Suprapubic skin (tissue), 4 donors: Measurements from ENCODE around the gene CES2. TPM values are rescaled to one million over a fixed set of nuclear protein-coding genes. Genes with fewer than 3 reads are reported as not detected.
A peak's percentile ranks its signal among the peaks of the same experiment; 100 is the strongest.
"Not testable (repeated sequence)": the region's sequence is repeated elsewhere in the genome, so short reads cannot be mapped to it uniquely, and the experiment has no call there.

Source experiments
- DNase-seq, 2 donors: peaks; one replicate each; pipeline ENCODE4 v3.0.0-alpha.2; 2019; ENCODE audit warnings: low spot score in 2 of 2
- H3K27ac ChIP-seq: fragments of 200-600 bp; sonication (generic); one replicate; pipeline ENCODE4 v1.5.1; 2019
- H3K27me3 ChIP-seq: fragments of 200-600 bp; sonication (generic); one replicate; pipeline ENCODE4 v1.5.1; 2019
- H3K36me3 ChIP-seq: fragments of 200-600 bp; sonication (generic); one replicate; pipeline ENCODE4 v1.5.1; 2019
- H3K4me1 ChIP-seq: fragments of 200-600 bp; sonication (generic); one replicate; pipeline ENCODE4 v1.5.1; 2019
- H3K4me3 ChIP-seq: fragments of 200-600 bp; sonication (generic); one replicate; pipeline ENCODE4 v1.5.1; 2019; ENCODE audit warnings: mild to moderate bottlenecking
- H3K9me3 ChIP-seq: fragments of 200-600 bp; sonication (generic); one replicate; pipeline ENCODE4 v1.5.1; 2019
- EP300 ChIP-seq: sonication (generic); formaldehyde crosslinking; IDR thresholded peaks from one replicate; pipeline ENCODE4 v1.6.1; 2017; ENCODE audit warnings: antibody characterized with exemption
- POLR2A ChIP-seq, 2 donors: fragments of 450-650 bp; IDR thresholded peaks; one replicate each; pipeline ENCODE4 v1.6.1; 2017; ENCODE audit warnings: antibody characterized with exemption in 2 of 2, mild to moderate bottlenecking in 2 of 2, moderate library complexity in 2 of 2
- POLR2AphosphoS5 ChIP-seq, 3 donors: sonication (generic); formaldehyde crosslinking; IDR thresholded peaks; one replicate each; pipeline ENCODE4 v1.6.1; 2017; ENCODE audit warnings: antibody characterized with exemption in 3 of 3
- WGBS: methylation state at CpG from one replicate; pipeline ENCODE4 v1.1.5; 2018; 5-methylcytosine and 5-hydroxymethylcytosine counted together
- total RNA-seq, 4 donors: library from RNA; depleted of rRNA; stranded (reverse); fragments of >200 nt; gene quantifications; one replicate each; pipeline ENCODE4 v1.1.0, GENCODE V29; 2016
- TF ChIP-seq, protein P1 (sequence below), 2 donors: fragments of 200-600 bp in 1 of 2; fragments of 450-650 bp in 1 of 2; sonication (generic) in 1 of 2; IDR thresholded peaks; one replicate each; pipeline ENCODE4 v1.5.1; 2016 to 2019; ENCODE audit warnings: antibody characterized with exemption in 2 of 2, mild to moderate bottlenecking in 1 of 2, moderate library complexity in 1 of 2

The CES2 gene
- total RNA-seq, 4 donors from 2014 or later: 33.6 to 56.0 (median 42.3) TPM

DNA sequence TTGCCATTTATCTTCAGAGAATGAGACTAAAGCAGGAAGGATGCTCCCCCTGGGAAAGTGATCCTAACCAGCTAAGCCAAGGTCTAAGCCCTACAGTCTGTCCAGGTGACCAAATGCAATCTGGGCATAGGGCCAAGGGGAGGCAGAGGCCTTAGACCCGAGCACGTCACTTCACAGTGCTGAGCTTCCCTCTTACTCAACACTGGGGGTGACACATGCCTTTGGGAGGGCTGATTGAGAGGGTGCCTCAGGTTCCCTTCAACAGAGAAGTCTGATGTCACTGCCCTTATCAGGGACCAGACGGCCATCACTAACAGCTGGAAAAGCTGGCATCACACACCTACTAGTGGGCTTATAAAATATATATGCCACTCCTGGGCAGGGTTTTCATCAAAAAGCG is 5.1 kb upstream of the CES2 start:
- Histone ChIP-seq H3K27ac (no peak overlapping the region), H3K4me3 (no peak overlapping the region), H3K27me3 (peaks cover 4% of the 10 kb centered on the region), H3K9me3 (no peaks in the 10 kb centered on the region), H3K4me1 (peaks cover 49% of the 10 kb centered on the region), H3K36me3 (no peaks in the 10 kb centered on the region)
- TF ChIP-seq EP300 (no peak), POLR2A (IDR thresholded peaks at IDR 0.05) (no peak), POLR2AphosphoS5 (IDR thresholded peaks at IDR 0.05) (no peak)
- TF ChIP-seq, protein P1, sequence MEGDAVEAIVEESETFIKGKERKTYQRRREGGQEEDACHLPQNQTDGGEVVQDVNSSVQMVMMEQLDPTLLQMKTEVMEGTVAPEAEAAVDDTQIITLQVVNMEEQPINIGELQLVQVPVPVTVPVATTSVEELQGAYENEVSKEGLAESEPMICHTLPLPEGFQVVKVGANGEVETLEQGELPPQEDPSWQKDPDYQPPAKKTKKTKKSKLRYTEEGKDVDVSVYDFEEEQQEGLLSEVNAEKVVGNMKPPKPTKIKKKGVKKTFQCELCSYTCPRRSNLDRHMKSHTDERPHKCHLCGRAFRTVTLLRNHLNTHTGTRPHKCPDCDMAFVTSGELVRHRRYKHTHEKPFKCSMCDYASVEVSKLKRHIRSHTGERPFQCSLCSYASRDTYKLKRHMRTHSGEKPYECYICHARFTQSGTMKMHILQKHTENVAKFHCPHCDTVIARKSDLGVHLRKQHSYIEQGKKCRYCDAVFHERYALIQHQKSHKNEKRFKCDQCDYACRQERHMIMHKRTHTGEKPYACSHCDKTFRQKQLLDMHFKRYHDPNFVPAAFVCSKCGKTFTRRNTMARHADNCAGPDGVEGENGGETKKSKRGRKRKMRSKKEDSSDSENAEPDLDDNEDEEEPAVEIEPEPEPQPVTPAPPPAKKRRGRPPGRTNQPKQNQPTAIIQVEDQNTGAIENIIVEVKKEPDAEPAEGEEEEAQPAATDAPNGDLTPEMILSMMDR (IDR thresholded peaks at IDR 0.05): no peak
- 100% methylated on average over 1 of the region's 4 CpGs for WGBS
- DNase-seq: no peak

- TF ChIP-seq EP300: no peak
- TF ChIP-seq, protein P1 (IDR thresholded peaks at IDR 0.05): no peak
- no peak for TF ChIP-seq POLR2AphosphoS5 (IDR thresholded peaks at IDR 0.05)
- TF ChIP-seq POLR2A (IDR thresholded peaks at IDR 0.05): no peak
- peaks cover 50% of the 10 kb centered on the region for H3K4me1 ChIP-seq
- no peaks in the 10 kb centered on the region for H3K27me3 ChIP-seq
- no peak overlapping the region for H3K27ac ChIP-seq
- 91% methylated on average over 2 of the region's 2 CpGs for WGBS
- no peak overlapping the region for H3K4me3 ChIP-seq
- no peak for DNase-seq
- H3K36me3 ChIP-seq: no peaks in the 10 kb centered on the region
- no peaks in the 10 kb centered on the region for H3K9me3 ChIP-seq
Observed at GRCh38 chr16:66931665-66932064, 3.7 kb upstream of the CES2 start.

DNA sequence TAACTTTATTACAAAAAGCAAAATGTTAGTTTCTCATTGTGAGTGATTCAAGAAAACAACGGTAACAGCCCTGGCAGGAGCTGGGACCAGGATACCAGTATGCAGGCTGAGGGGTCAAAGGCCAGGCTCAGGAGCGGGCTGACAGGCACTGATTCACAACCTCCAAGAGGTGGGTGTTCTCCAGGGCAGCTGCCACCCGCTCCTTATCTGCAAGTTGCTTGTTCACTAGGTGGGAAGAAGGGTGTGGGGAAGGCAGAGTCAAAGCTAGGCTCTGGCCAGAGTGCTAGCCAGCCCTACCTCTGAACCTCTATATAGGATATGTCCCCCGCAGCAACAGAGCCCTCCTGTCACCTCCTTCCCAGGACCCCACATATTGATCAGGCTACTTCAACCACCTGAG is 3.2 kb upstream of the CES2 start:
- WGBS: 84% methylated on average over 3 of the region's 4 CpGs

DNA sequence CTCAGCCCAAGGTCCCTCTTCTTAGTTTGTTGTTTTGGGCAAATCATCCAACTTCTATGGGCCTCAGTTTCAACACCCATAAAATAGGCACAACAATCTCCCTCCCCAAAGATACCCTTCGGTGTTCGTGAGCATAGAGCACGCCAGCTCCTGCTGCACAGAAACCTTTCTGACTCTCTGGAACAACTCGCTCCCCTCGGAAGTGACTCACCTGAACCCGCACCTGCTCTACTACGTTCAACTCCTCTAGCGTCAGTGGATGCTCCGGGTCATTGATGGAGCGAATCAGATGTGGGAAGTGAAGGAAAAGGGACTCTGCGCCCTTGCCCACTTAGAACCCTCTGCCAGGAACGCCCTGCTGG is 1.6 kb upstream of the CES2 start:
- peak overlapping the region; percentile 92 for H3K27ac ChIP-seq
- H3K36me3 ChIP-seq: peaks cover 3% of the 10 kb centered on the region
- WGBS: 0% methylated on average over 10 of the region's 12 CpGs
- H3K4me3 ChIP-seq: peak overlapping the region; percentile 97
- TF ChIP-seq POLR2AphosphoS5 (IDR thresholded peaks at IDR 0.05): no peak
- TF ChIP-seq, protein P1 (IDR thresholded peaks at IDR 0.05): no peak
- TF ChIP-seq POLR2A (IDR thresholded peaks at IDR 0.05): no peak
- H3K27me3 ChIP-seq: no peaks in the 10 kb centered on the region
- H3K9me3 ChIP-seq: no peaks in the 10 kb centered on the region
- DNase-seq: no peak
- H3K4me1 ChIP-seq: peaks cover 37% of the 10 kb centered on the region

More for the DNA sequence above, 3.2 kb upstream of the CES2 start:
- Histone ChIP-seq H3K4me3 (no peak overlapping the region), H3K27me3 (no peaks in the 10 kb centered on the region), H3K4me1 (peaks cover 47% of the 10 kb centered on the region), H3K27ac (no peak overlapping the region), H3K9me3 (no peaks in the 10 kb centered on the region), H3K36me3 (no peaks in the 10 kb centered on the region)
- no peak for DNase-seq
- TF ChIP-seq EP300 (no peak), POLR2AphosphoS5 (IDR thresholded peaks at IDR 0.05) (no peak), POLR2A (IDR thresholded peaks at IDR 0.05) (no peak)
- TF ChIP-seq, protein P1 (IDR thresholded peaks at IDR 0.05): no peak

- H3K4me1 ChIP-seq: peaks cover 37% of the 10 kb centered on the region
- no peaks in the 10 kb centered on the region for H3K9me3 ChIP-seq
- H3K27ac ChIP-seq: peak within 1 kb of the TSS; percentile 92
- no peak for TF ChIP-seq EP300
- TF ChIP-seq, protein P1 (IDR thresholded peaks at IDR 0.05): no peak
- TF ChIP-seq POLR2AphosphoS5 (IDR thresholded peaks at IDR 0.05): peak; percentile 91 to 99 (median 92)
- peak; percentile 61 to 82 for TF ChIP-seq POLR2A (IDR thresholded peaks at IDR 0.05)
- H3K27me3 ChIP-seq: no peaks in the 10 kb centered on the region
- WGBS: 1% methylated on average over 21 of the region's 76 CpGs
- H3K4me3 ChIP-seq: peak within 1 kb of the TSS; percentile 97
- DNase-seq: peak; percentile 92 to 94
- peaks cover 8% of the 10 kb centered on the region for H3K36me3 ChIP-seq
Observed at GRCh38 chr16:66934138-66934838, 1.0 kb upstream of the CES2 start, which contains the start of gene CIAO2B. CIAO2B (minus strand) TSS chr16:66934402; CDS start chr16:66934364, 38 bp downstream.

DNA sequence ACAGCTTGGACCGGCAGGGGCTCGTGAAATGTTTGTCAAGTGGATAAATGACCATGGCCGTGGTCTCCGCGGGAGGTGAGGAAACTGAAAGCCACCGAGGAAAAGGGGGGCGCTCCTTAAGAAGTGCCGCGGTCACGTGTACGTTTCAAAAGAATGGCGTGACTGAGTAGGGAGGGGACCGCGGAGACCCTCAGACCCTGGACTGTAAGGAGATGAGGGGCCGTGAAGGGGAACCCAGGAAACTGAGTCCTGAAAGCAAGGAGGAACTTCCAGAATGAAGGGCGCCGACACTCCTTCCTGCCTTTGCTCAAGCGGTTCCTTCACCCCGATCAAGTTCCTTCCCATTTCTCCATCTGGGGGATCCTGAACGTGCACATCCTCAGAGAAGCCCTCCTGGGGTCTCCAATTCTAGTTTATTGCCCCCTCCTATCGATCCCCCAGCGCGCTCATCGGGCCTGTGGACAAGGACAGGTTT is 440 bp upstream of the CES2 start:
- Histone ChIP-seq H3K36me3 (peaks cover 14% of the 10 kb centered on the region), H3K4me3 (peak overlapping the region; percentile 97), H3K4me1 (peaks cover 37% of the 10 kb centered on the region), H3K27ac (peak overlapping the region; percentile 92)
- H3K27me3 ChIP-seq, H3K9me3 ChIP-seq, DNase-seq: not testable (repeated sequence)
- under 1% methylated on average over 22 of the region's 24 CpGs for WGBS
